ENCODE data around the gene BMP10.

DNA sequence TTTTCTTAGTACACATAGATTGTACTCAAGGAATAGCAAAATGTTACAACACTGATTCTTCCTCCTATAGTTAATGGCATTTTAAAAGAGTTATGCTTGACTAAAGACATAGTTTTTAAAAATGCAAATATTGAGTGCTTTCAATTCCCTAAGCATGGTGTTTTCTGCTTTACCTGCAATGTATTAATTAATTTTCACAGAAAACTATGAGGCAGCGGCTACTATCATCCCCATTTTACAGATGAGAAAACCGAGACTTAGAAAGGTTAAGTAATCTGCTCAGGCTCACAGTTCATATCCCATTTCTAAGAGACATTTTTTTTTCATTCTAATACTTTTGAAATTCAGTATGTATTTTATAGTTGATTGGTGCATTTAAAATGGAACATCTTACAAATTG, 38.0 kb downstream of the BMP10 start:
- TF ChIP-seq, protein P1, sequence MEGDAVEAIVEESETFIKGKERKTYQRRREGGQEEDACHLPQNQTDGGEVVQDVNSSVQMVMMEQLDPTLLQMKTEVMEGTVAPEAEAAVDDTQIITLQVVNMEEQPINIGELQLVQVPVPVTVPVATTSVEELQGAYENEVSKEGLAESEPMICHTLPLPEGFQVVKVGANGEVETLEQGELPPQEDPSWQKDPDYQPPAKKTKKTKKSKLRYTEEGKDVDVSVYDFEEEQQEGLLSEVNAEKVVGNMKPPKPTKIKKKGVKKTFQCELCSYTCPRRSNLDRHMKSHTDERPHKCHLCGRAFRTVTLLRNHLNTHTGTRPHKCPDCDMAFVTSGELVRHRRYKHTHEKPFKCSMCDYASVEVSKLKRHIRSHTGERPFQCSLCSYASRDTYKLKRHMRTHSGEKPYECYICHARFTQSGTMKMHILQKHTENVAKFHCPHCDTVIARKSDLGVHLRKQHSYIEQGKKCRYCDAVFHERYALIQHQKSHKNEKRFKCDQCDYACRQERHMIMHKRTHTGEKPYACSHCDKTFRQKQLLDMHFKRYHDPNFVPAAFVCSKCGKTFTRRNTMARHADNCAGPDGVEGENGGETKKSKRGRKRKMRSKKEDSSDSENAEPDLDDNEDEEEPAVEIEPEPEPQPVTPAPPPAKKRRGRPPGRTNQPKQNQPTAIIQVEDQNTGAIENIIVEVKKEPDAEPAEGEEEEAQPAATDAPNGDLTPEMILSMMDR (conservative IDR thresholded peaks at IDR 0.05; ENCODE audit: low read length): no peak
- no peak for TF ChIP-seq EZH2phosphoT487 (IDR thresholded peaks at IDR 0.05; ENCODE audit: borderline replicate concordance, low read depth, low read length)

All from OCI-LY7 (cell line).